Measurements from ENCODE around the gene CYB5D1. TPM values are rescaled to one million over a fixed set of nuclear protein-coding genes. Genes with fewer than 3 reads are reported as not detected.
A peak's percentile ranks its signal among the peaks of the same experiment; 100 is the strongest.

CYB5D1 gene
- total and polyA plus RNA-seq, 2 experiments from 2014 or later = 12.2 to 14.1 TPM

DNA sequence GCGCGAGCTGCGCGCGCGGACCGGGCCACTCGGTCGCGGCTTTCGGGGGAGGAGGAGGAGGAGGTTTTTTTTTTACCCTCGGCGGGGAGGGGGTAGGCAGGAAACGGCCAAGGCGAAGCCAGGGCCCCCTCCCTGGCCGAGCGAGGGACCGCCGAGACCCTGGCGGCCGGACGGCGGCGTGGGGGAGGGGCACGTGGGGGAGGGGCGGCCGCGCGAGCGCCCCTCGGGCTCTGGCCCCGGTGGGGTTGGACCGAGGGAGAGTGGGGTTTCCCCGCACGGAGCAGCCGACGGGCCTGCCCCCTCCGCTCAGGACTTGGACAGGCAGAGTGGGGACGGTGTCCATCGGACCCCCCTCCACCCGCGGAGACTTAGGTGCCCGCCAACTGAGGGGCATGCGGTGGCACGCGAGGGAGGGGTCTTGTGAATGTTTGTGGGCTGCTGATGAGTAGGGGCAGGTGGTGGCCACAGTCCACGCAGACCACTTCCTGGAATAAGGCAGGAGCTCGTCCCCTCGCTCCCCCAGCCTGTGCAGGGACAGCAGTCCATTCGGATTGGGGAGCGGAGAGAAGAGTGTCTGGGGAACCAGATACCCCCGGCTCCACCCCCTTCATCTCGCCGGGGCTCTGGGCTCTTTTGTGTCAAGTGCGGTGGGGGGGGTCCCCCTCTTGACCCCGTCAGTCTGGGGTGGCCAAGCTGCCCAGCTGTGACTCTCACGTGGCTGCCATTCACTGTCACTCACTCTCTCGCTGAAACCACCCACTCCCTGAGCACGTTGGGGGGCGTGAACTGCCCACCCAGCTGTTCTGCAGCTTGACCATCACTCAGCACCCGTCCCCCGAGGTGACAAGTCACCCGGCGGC is 27.8 kb downstream of the CYB5D1 start:
- TF ChIP-seq EZH2 (IDR thresholded peaks at IDR 0.05; ENCODE audit: borderline replicate concordance) (no peak), EZH2phosphoT487 (IDR thresholded peaks at IDR 0.05; ENCODE audit: low read depth, severe bottlenecking, unreplicated experiment) (no peak)
- TF ChIP-seq, protein P1, sequence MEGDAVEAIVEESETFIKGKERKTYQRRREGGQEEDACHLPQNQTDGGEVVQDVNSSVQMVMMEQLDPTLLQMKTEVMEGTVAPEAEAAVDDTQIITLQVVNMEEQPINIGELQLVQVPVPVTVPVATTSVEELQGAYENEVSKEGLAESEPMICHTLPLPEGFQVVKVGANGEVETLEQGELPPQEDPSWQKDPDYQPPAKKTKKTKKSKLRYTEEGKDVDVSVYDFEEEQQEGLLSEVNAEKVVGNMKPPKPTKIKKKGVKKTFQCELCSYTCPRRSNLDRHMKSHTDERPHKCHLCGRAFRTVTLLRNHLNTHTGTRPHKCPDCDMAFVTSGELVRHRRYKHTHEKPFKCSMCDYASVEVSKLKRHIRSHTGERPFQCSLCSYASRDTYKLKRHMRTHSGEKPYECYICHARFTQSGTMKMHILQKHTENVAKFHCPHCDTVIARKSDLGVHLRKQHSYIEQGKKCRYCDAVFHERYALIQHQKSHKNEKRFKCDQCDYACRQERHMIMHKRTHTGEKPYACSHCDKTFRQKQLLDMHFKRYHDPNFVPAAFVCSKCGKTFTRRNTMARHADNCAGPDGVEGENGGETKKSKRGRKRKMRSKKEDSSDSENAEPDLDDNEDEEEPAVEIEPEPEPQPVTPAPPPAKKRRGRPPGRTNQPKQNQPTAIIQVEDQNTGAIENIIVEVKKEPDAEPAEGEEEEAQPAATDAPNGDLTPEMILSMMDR (IDR thresholded peaks at IDR 0.05; ENCODE audit: poor library complexity) = no peak
- WGBS (ENCODE audit: low lambda C conversion rate, missing lambda C conversion rate) = 3% methylated on average over 44 of the region's 64 CpGs
- Histone ChIP-seq H3K27me3 (no peaks in the 10 kb centered on the region), H2AFZ (no peak overlapping the region), H3K27ac (peak overlapping the region; percentile 97), H3K9me3 (ENCODE audit: low read depth) (no peaks in the 10 kb centered on the region), H3K9me2 (replicated peaks; ENCODE audit: insufficient read depth) (no peaks in the 10 kb centered on the region), H3K36me3 (replicated peaks; ENCODE audit: insufficient read depth, low read depth) (no peaks in the 10 kb centered on the region), H3K4me1 (ENCODE audit: insufficient read depth) (peaks cover 54% of the 10 kb centered on the region), H3K4me3 (peak overlapping the region; percentile 75), H3K4me2 (peak overlapping the region; percentile 96), H3K79me2 (peaks cover 41% of the 10 kb centered on the region), H4K20me1 (ENCODE audit: insufficient read depth, poor library complexity, severe bottlenecking) (peaks cover 7% of the 10 kb centered on the region)
- peak; percentile 69 for DNase-seq (ENCODE audit: low spot score)

DNA sequence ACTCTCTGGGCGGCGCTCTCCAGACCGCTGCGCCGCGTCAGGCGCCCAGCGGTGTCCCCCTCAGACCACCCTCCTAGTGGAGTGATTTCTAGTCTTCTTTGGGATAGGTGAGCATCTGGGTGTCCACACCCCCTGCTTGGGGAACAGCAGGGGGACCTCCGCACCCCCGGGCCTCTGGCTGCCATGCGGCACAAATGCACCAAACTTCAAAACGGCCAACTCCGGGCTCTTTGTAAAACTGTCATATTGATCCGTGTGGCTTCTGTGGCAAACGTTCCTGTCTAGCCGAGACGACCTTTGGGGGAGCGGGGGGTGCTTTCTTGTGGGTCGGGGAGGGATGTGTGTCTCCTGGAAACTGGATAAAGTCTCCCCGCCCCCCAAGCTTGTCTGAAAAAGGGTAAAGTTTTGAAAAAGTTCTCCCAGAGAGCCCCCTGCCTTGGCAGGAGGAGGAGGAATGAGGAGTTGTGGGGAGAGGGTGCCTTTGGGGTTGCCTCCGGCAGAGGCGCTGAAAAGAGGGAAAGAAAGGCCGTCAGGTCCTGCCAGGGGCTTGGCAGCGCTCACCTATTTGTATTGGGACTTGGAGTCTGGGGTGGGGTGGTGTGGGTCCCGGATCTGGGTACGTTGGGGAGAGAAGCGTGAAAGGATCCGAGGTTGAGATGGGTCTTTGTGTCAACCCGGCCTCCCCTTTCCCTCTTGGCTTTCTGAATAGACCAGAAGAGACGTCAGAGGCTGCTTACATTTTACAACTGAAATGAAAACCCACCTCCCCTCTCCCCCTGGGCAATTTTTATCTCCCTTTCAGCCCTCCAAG is 28.6 kb downstream of the CYB5D1 start:
- Histone ChIP-seq H2AFZ (no peak overlapping the region), H3K4me3 (peak overlapping the region; percentile 75), H3K9me2 (replicated peaks; ENCODE audit: insufficient read depth) (no peaks in the 10 kb centered on the region), H3K4me1 (ENCODE audit: insufficient read depth) (peaks cover 45% of the 10 kb centered on the region), H4K20me1 (ENCODE audit: insufficient read depth, poor library complexity, severe bottlenecking) (peaks cover 7% of the 10 kb centered on the region), H3K27me3 (no peaks in the 10 kb centered on the region), H3K9me3 (ENCODE audit: low read depth) (no peaks in the 10 kb centered on the region), H3K79me2 (peaks cover 47% of the 10 kb centered on the region), H3K4me2 (peak overlapping the region; percentile 96), H3K36me3 (replicated peaks; ENCODE audit: insufficient read depth, low read depth) (no peaks in the 10 kb centered on the region), H3K27ac (peak overlapping the region; percentile 97)
- peak; percentile 64 for DNase-seq (ENCODE audit: low spot score)
- TF ChIP-seq, protein P1 (IDR thresholded peaks at IDR 0.05; ENCODE audit: poor library complexity) = no peak
- no peak for TF ChIP-seq EZH2 (IDR thresholded peaks at IDR 0.05; ENCODE audit: borderline replicate concordance)
- TF ChIP-seq EZH2phosphoT487 (IDR thresholded peaks at IDR 0.05; ENCODE audit: low read depth, severe bottlenecking, unreplicated experiment) = no peak
- 4% methylated on average over 27 of the region's 30 CpGs for WGBS (ENCODE audit: low lambda C conversion rate, missing lambda C conversion rate)

DNA sequence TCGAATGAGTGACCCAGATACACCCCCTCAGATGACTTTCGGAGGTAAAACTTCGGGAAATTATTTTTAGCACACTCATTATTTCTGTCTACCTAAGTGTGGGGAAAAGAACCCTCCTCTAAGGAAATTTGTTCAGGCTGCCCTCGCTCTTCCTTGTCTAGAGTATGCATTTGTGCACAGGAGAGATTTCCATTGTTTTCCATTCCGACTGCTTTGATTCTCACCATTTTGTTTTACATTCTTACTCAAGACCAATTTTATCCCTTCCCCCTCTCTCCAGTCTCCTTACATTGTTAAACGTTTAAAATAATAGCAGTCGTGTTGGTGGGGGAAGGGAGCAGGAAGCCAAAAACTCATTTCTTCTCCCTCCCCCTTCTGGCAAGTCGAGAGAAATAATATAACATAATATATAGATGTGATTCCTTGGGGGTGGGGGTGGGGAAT is 29.3 kb downstream of the CYB5D1 start:
- TF ChIP-seq EZH2 (IDR thresholded peaks at IDR 0.05; ENCODE audit: borderline replicate concordance) (no peak), EZH2phosphoT487 (IDR thresholded peaks at IDR 0.05; ENCODE audit: low read depth, severe bottlenecking, unreplicated experiment) (no peak)
- TF ChIP-seq, protein P1 (IDR thresholded peaks at IDR 0.05; ENCODE audit: poor library complexity) = no peak
- peak overlapping the region; percentile 97 for H3K27ac ChIP-seq
- H3K4me3 ChIP-seq = peak overlapping the region; percentile 75
- H2AFZ ChIP-seq = no peak overlapping the region
- H3K4me2 ChIP-seq = peak overlapping the region; percentile 96
- H3K9me2 ChIP-seq (replicated peaks; ENCODE audit: insufficient read depth) = no peaks in the 10 kb centered on the region
- no peaks in the 10 kb centered on the region for H3K27me3 ChIP-seq
- no peaks in the 10 kb centered on the region for H3K36me3 ChIP-seq (replicated peaks; ENCODE audit: insufficient read depth, low read depth)
- no peak for DNase-seq (ENCODE audit: low spot score)
- H4K20me1 ChIP-seq (ENCODE audit: insufficient read depth, poor library complexity, severe bottlenecking) = peaks cover 7% of the 10 kb centered on the region
- H3K79me2 ChIP-seq = peaks cover 54% of the 10 kb centered on the region
- H3K9me3 ChIP-seq (ENCODE audit: low read depth) = no peaks in the 10 kb centered on the region
- 4% methylated on average over 8 of the region's 8 CpGs for WGBS (ENCODE audit: low lambda C conversion rate, missing lambda C conversion rate)
- H3K4me1 ChIP-seq (ENCODE audit: insufficient read depth) = peaks cover 39% of the 10 kb centered on the region
